ENCODE results near the gene PRELID1.

The PRELID1 gene

DNA sequence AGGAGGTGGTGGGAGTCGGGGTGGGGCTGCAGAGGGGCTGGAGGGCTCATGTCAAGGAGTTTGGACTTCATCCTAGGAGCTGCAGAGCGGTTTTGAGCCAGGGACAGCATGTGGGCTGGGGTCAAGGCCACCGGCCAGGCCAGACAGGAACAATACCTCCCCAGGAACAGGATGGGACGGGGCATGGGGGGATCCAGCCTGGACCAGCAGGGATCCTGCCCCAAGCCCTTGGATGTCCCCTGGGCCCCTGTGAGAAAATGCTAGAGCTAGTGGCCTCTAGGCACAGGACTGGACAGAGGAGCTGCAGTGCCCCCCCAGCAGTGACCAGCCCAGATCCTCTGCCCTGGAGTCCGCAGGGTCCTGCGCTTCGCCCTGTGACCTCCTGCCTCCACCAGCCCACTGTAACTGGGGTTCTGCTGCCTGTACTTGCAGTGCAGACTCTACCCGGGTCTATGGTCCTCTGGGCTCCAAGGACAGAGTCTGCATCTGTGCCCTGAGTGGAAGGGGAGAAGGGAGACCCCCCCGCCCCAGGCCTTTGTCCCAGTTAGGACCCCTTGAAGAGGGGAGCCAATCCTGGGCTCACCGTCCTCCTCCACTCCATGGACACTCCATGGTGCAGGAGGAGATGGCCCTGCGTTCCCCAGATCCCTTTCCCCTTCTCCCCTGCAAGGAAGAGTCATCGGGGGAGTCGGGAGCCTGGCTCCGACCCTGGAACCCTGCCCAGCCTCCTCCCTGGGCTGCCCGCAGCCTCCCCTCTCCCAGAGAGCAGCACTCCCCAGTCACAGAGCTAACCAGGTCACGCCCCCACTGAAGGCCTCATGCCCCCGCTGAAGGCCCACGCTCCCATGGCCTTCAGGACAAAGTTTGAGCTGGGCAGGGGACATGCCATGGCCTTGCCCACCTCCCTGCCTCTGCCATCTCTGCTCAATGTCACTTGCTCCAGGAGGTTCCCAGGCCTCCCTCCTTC, 11.1 kb downstream of the PRELID1 start:
- DNase-seq (ENCODE audit: low read depth): no peak

DNA sequence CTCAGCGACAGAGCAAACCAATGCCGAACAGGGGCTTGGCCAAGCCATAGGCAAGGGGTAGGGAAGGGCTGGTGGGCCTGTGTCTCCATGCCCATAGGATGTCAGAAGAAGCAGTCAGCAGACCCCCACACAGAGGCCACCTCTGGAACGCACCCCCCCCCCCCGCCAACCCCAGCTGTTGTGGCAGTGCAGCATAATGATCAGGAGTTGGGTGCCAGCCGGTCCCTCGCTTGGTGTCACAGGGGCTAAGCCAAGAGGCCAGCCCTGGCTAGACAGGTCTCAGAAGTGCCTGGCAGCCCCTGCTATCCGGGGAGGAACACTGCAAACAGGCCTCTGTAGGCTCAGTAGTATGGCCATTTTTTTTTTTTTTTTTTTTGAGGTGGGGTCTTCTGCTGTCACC, 11.8 kb downstream of the PRELID1 start:
- DNase-seq (ENCODE audit: low read depth): no peak

DNA sequence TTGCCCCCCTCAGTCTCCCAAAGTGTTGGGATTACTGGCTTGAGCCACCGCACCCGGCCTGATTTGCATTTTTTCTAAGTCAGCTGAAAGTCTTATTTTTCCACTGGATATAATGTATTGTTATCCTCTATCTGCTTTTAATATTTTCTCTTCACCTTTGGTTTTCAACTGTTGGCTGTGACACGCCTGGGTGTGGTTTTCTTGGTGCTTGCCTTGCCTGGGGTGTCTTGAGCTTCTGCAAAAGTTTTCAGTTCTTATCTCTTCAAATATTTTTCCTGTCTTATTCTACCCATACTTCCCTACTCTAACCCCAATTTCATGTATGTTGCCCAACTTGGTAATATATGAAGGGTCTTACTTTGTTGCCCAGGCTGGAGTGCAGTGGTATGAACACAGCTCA, 12.4 kb downstream of the PRELID1 start:
- no peak for DNase-seq (ENCODE audit: low read depth)

DNA sequence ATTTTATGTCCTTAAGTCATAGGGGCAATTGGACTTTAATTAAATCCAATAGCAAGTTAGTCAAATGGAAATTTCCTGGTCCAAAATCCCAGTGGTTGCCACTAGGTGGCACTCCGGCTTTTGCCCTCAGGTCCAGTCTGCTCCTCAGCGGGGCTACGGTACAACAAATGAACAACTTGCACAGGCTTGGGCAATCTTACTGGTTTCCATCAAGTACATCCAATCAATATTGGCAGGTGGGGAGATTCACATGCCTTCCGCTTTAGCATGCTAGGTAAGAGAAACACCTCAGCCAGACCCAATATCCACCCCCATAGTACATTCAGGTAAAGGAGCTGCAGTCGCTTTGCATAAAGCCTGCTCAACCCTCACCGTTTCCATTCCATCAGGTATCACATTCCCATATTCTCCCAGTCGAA, 14.4 kb downstream of the PRELID1 start:
- DNase-seq (ENCODE audit: low read depth): no peak

DNA sequence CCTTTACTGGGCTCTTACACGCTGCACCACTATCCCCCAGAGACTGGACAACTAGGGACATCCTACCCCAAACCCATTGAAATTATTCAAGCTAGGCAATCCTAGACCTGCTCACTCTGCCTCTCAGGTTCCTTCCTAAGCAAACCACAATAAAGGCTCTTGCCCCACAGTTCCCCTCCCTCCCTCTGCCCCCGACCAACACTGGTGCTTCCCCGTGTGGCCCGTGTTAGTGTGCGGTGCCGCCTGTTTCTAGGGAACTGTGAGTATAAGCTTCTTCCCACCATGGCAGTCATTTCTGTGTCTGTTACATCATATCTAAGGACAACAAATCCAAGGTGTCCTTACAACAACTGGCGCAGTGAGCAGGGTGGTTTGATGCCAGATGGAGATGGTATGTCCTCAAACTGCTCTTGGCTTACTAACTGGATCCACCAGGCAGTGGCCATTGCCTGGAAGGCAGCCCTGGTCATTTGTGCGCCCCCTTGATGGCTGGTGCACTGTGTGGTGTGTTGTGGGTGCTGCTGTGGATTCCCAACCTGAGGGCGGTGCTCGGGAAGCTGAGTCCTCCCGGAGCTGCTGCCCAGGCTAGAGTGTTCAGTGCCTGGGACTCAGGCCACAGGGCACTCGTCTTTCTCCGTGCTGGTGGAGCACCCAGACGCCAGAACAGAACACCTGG, 16.5 kb downstream of the PRELID1 start:
- no peak for DNase-seq (ENCODE audit: low read depth)

DNA sequence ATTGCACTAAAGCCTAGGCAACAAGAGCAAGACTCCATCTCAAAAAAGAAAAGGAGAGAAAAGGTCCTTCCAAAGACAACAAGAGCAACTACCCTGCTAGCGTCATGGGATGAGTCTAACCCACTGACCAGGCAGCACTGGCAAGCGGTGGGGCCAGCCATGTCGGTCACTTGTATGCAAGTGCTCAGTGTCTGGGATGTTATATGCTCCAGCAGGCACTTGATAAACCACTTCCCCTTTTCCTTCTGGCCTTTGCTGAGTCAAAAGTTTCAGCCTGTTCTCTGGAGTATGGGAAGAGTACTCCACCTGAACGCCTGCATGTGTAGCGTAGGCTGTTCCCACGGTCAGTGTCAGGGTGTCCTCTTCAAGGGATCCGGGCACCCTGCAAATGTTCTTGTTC, 17.3 kb downstream of the PRELID1 start:
- DNase-seq (ENCODE audit: low read depth): no peak

DNA sequence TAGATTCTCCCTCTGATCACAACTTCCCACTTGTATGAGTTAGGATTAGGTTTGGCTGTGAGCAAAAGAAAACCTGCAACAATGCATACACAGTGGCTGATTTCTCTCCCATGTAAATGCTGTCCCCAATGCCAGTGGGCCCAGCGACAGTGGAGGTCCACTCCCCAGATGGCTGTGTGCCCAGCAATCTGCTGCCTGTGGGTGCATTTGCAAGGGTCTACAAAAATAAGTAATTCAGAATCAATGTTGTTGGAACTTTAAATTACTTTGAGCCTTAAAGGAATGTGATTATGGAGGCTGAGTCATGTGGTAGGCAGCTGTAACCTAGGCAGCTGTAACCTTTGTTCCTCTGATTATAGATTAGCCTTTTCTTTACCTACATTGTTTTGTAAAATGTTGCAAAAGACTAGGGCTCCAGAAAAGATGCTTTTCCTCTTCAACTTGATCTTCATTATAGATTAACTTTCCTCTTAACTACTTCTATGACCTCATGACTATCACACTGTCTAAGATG, 22.3 kb downstream of the PRELID1 start:
- no peak for DNase-seq (ENCODE audit: low read depth)

DNA sequence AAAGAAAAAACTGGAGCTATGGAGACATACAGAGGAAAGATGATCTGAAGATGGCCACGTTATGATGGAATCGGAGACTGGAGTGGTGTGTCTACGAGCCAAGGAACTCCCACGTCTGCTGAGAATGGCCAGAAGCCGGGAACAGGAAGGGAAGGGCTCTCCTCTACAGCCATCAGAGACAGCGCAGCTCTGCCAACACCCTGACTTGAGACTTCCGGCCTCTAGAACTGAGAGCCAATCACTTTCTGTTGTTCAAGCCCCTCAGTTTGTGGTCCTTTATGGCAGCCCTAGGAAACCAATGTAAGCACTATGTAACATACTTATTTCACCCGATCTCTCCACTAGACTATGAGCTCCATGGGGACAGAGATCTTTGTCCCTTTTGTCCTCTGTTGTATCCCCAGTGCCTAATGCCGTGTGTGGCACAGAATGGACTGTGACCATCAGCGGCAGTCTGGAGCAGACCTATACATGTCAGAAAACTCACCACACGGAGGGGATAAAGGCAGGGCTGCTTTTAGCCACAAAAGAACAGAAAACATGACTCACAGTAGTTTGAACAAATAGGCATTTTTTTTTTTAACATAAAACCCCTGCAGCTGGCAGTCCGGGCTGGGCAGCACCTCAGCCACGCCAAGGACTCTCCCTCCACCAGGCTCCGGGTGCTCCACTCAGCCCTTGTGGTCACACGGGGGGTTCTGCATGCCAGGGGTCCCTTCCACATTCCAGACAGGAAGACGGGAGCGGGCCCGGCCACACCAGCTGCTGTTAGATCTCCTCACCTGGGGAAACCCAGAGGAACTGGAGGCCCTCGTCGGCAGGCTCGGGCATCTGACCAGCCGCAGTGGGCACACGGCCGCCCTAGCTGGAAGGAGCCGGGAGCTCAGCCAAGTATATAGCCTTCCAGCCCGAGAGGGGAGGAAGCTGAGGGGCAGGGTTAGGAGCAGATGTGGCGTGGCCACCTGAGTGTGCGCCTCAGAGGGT, 24.2 kb downstream of the PRELID1 start:
- DNase-seq (ENCODE audit: low read depth): no peak

DNA sequence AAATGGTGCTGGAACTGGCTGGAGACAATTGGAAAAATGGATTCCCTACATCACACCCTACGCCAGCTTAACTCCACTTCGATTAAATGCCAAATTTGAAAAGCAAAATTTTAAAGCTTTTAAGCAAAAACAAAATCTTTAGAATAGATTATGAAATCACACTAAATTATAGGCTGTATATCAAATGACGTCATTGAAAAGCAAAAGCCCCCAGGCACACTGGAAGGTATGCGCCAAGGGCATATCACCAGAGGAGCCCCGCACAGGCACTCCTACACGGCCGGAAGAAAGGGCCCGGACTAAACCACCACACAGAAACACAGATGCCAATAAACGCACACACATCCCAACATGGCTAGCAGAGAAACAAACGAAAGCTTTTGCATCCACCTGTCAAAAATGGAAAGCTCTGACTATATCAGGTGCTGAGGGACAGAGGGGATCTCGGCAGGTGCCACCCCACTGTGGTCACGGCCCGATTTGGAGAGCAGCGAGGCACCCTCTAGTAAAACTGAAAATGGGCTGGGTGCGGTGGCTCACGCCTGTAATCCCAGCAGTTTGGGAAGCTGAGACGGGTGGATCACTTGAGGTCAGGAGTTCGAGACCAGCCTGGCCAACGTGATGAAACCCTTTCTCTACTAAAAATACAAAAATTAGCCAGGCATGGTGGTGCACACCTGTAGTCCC, 25.1 kb downstream of the PRELID1 start:
- no peak for DNase-seq (ENCODE audit: low read depth)

DNA sequence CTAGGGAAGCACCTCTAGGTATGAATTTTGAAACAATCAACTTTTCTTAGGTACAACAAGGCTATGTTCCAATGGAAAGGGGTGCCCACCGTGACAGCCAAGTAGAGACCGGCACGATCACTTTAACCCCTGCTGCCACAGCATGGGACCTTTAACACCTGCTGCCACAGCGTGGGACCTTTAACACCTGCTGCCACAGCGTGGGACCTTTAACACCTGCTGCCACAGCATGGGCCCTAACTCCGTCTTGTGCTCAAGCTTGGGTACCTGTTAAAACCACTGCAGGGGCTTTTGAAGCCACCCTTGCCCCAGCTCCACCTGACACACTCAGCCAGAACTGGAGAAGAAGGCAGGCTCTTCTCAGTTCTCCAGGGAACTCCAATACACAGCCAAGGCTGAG, 26.3 kb downstream of the PRELID1 start:
- DNase-seq (ENCODE audit: low read depth): no peak

DNA sequence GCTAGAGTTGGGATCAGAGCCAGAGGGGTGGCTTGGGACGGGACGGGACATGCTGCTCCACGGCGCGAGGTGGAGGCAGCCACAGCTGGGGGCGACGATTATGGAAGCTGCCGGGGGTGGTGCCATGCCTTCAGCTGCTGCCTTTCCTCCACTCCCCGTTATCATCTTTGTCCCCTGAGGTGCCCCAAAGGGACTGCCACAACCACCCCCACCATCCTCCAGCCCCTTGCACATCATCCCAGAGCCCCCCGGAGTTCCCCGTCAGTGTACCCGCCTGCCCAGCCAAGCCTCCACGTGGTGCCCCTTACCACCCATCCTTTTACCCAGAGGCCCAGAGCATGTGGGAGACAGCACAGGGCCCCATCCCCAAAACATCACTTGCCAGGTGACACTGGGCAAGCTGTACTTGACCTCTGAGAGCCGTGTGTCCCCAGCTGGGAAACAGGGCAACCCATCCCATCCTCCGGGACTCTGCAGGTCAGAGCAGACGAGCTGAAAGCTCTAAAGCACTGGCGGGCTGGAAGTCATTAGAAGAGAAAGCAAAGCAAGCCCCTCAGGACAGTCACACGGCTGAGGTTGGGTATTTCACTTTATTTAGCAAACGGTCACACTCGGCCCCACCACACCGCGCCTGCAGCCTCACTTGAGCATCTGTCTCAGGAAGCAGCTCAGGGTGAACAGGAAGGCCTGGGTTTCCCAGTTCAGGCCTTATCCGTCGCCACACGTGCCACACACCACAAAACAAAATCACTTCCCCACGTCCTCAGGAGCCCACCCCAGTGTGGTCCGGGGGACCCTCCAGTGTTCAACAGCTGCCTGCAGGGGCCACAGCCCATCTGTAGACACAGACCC, 27.6 kb downstream of the PRELID1 start:
- no peak for DNase-seq (ENCODE audit: low read depth)

DNA sequence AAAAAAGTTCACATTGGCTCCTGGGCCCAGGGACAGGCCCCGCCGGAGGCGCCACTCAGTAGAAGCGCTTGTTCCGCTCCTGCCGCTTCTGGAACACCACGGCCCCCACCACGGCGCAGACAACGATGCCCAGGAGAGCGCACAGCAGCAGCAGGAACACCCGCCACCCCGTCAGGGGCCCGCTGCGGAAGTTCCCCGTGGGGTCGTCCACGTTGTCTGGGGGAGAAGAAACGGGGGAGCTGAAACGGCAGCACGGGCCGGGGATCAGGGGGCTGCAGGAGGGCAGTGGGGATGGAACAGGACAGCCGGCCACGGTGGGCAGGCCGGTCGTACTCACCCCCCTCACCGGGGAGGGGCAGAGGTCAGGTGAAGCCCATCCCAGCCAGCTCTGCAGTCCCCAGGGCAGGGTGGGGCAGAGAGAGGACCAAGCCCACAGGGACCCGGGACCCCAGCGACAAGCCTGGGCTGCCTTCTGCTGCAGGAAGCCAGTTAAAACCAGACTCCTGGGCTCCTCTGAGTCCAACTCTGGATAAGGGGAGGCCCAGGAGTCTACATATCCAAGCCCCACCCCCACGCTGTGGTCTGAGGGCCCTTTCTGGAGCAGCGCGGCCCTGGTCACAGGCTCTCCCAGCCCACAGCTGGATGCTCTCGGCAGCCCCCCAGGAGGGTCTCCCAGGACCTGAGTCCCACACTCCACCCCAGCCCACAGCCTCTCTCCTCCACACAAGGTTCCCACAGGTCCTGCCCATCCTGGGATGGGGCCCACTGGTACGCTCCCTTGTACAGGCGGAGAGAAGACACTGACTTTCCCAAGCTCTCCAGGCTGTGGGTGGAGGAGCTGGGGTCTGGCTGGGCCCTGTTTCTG, 28.7 kb downstream of the PRELID1 start:
- no peak for DNase-seq (ENCODE audit: low read depth)

DNA sequence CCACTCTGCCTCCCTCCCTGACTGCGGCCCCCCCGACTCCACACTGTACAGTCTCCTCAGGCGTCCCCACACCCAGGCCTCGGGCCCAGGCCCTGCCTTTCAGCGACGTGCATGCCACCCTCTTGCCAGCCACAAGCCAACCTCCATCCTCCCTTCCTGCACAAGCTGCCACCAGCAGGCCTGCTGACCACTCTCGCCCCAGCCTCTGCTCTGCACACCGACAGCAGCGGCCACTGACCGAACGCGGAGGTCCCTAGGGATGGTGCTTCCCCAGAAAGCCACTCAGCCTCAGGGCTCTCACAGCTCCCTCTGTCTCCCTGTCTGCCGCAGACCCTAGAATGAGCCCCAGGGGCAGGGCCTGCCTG, 29.3 kb downstream of the PRELID1 start:
- DNase-seq (ENCODE audit: low read depth): no peak

DNA sequence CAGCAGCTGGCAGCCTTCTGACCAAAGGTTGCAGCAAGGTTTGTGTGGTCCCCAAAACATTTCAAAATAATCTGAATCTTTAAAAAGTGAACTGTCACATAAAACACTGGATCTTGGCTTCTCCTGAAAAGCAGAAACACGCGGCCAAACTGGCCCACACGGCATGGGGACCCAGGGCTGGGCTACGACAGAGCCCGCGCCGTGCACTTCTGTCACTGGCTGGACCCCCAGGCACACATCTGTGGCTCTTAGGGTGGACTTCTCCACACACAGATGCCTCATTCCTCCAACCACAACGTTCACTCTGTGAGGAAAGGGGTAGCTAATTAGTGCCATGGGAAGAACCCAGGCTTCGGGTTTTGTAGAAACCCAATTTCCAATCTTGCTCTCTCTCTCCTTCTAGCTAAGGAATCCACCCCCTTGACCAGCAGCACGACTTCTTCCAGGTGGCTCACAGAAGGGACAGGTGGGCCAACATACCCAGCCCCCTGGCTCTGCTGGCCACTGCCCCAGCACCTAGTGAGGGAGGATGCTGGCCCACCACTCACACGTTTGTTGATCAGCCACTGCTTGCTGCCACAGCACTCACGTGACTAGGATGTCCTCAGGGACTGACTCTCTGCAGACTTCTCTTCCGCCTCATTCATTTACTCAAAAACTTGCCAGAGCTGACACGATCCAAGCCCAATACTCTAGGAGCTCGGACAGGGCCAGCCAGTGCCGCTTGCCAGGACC, 30.0 kb downstream of the PRELID1 start:
- no peak for DNase-seq (ENCODE audit: low read depth)

DNA sequence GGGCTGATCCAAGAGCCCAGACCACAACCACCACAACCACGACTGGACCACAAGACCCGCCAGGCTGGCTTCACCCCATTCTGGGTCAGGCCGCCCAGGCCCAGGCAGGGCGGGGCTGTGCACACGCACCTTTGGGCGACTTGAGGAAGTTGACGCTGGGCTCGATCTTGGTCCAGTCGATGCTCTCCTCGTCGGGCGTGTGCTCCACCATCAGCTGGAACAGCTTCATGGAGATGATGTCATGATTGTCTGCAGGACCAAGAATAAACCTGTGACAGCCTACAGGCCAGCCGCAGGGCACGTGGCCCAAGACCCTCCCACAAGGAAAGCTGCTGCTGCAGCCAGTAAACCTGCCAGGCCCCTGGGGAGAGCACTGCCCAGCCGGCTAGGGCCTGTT, 30.6 kb downstream of the PRELID1 start:
- DNase-seq (ENCODE audit: low read depth): no peak

DNA sequence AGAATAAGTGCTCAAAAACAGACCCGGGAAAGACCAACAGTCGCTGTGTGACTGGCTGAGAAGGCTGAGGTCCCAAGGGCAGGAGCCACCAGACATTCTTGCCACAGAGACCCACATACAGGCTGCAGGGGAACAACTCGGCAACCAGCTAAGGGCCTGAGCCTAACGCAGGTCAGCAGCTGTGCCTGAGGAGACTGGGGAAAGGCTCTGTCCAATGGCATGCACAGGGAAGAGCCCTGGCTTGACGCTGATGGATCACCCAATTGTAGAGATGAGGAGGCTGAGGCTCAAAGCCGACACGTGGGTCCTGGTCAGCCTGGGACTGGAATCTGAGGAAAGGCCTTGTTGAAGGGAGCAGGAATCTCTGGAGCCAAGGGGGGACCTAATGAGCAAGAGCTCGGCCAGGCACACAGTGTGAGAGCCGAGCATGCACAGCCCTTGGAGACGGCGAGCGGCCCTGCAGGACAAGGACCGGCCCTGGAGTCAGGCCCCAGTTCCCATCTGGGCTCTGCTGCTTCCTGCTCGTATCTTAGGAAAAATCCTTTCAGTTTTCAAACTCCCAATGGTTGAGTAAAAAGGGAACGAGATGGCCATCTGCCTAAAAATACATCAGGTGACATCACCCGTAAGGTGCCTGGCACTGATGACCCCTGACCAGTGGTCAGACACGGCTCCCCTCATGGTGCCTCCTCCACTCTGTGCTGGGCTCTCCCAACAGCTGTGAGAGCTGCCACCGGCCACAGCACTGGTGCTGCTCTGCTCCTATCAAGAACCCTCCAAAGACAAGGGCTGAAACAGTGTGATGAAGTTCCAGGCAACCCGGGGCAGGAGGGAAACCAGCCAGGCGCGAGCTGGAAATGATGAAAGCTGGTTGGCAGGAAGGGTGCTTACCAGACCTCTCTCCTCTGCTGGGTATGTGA, 31.4 kb downstream of the PRELID1 start:
- DNase-seq (ENCODE audit: low read depth): no peak

DNA sequence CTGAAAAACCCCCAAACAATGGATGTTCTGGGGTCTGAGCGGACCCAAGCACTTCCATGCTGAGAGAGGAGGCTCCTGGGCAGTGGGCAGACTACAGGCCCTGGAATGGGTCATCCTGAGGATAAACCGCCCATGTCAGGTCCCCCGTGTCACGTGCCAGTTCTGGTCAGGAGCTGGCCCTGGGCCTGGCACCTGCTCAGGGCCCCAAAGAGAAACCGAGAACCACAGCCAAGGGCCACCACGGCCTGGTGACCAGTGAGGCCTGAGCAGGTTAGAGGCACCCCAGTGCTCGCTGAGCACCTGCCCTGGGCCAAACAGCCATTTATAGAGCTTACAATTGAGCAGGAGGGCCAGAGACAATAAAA, 32.1 kb downstream of the PRELID1 start:
- no peak for DNase-seq (ENCODE audit: low read depth)

DNA sequence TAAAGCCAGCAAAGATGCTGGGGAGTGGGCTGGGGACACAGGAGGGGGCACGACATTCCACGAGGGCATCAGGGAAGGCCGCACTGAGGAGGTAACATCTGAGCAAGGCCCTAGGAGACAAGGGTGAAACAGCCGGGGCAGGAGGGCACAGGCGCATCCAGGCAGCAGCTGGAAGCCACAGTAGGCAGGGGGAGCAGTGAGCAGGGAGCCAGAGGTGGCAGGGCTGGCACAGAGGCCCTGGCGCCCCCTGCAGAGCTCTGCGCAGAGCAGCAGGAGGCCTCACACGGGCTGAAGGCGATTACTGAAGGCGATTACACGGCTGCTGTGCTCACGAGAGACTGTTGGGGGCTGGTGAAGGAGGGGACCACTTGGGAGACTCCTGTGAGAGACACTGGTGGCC, 32.5 kb downstream of the PRELID1 start:
- no peak for DNase-seq (ENCODE audit: low read depth)

All from CMK (cell line).